K562 (cell line): ENCODE measurements around the gene MDP1. TPM values are rescaled to one million over a fixed set of nuclear protein-coding genes. Genes with fewer than 3 reads are reported as not detected.

Source experiments
- ATAC-seq: fragments of 200-7000 bp; cut with Tn5 transposase; 3 replicates; pipeline ENCODE4 v1.9.1; 2020; ENCODE audit warnings: moderate library complexity
- BruUV-seq: library from RNA; stranded (reverse); fragments of 400-500 nt; replicated peaks from 2 replicates; lab custom pipeline; 2021; lab: Mats Ljungman, UMichigan
- CTCF ChIA-PET: fragments of 300-600 bp; formaldehyde crosslinking; extraction: SDS; loops from one replicate; lab custom pipeline; 2021; ENCODE audit warnings: low intra/inter-chr PET ratio; lab: Yijun Ruan, JAX
- POLR2A ChIA-PET: fragments of 300-600, 350-650 bp; sonication (Branson Sonifier 250); formaldehyde crosslinking; extraction: SDS; loops from one replicate; lab custom pipeline; 2021; ENCODE audit warnings: antibody characterized with exemption, inconsistent platforms; lab: Yijun Ruan, JAX
- DNase-seq, 4 experiments: peaks; one replicate each; pipeline versions ENCODE4 v3.0.0 to v3.0.0-alpha.2; 2011 to 2018; ENCODE audit warnings: low spot score in 3 of 4, mixed read lengths in 3 of 4; ENCODE audit errors: extremely low read depth in 1 of 4
- FAIRE-seq: peaks from 2 replicates; lab custom pipeline; 2011; peaks lifted over from hg19 to GRCh38; lab: Jason Lieb, UNC
- H2AFZ ChIP-seq: 2 replicates; pipeline ENCODE4 v1.6.0; 2011; ENCODE audit warnings: low read depth, low read length, control low read depth, inconsistent platforms
- H3K27ac ChIP-seq: fragments of 200-600 bp; 3 replicates; pipeline ENCODE4 v1.8.0; 2011; ENCODE audit warnings: low read depth, mild to moderate bottlenecking, control low read depth, inconsistent platforms, low read length, moderate library complexity, mixed read lengths; ENCODE audit errors: extremely low read depth
- H3K27me3 ChIP-seq, 2 experiments: fragments of 300-600 bp in 1 of 2; 2 replicates in 1 of 2; 3 replicates in 1 of 2; pipeline versions ENCODE4 v1.6.0 to v1.8.0; 2011; ENCODE audit warnings: inconsistent platforms in 2 of 2, low read length in 2 of 2, mild to moderate bottlenecking in 1 of 2, mixed read lengths in 1 of 2, moderate library complexity in 1 of 2; ENCODE audit not compliant: control insufficient read depth in 2 of 2, insufficient read depth in 2 of 2
- H3K36me3 ChIP-seq: fragments of 300-600 bp; 3 replicates; pipeline ENCODE4 v1.8.0; 2011; ENCODE audit warnings: mild to moderate bottlenecking, low read length, inconsistent platforms; ENCODE audit not compliant: control insufficient read depth, insufficient read depth
- H3K4me1 ChIP-seq, 2 experiments: fragments of 200-600 bp in 1 of 2; replicated peaks in 1 of 2; 2 replicates in 1 of 2; 3 replicates in 1 of 2; pipeline versions ENCODE4 v1.5.1 to v1.8.0; 2011; ENCODE audit warnings: inconsistent platforms in 2 of 2, low read length in 2 of 2, mild to moderate bottlenecking in 1 of 2, mixed read lengths in 1 of 2, moderate library complexity in 1 of 2; ENCODE audit not compliant: control insufficient read depth in 2 of 2, insufficient read depth in 2 of 2
- H3K4me2 ChIP-seq: 2 replicates; pipeline ENCODE4 v1.6.1; 2011; ENCODE audit warnings: low read length, control low read depth, inconsistent platforms, mixed read lengths; ENCODE audit not compliant: insufficient read depth
- H3K4me3 ChIP-seq: fragments of 200-600 bp; sonication (generic), shearing (Covaris generic); 2 replicates; pipeline ENCODE4 v1.5.1; 2016; ENCODE audit warnings: control low read depth, inconsistent platforms
- H3K79me2 ChIP-seq: fragments of 200-600 bp; 3 replicates; pipeline ENCODE4 v1.8.0; 2011; ENCODE audit warnings: low read length, inconsistent platforms; ENCODE audit not compliant: control insufficient read depth, insufficient read depth
- H3K9ac ChIP-seq, 2 experiments: 2 replicates each; pipeline versions ENCODE4 v1.6.0 to v1.6.1; 2011; ENCODE audit warnings: low read depth in 2 of 2, low read length in 2 of 2, control low read depth in 1 of 2, inconsistent platforms in 1 of 2, mild to moderate bottlenecking in 1 of 2, mixed read lengths in 1 of 2; ENCODE audit not compliant: insufficient read depth in 1 of 2
- H3K9me1 ChIP-seq: one replicate; pipeline ENCODE4 v1.6.0; 2011; ENCODE audit warnings: inconsistent platforms, mild to moderate bottlenecking, low read length, moderate library complexity; ENCODE audit not compliant: control insufficient read depth, insufficient read depth
- H3K9me3 ChIP-seq: replicated peaks from 2 replicates; pipeline ENCODE4 v1.5.1; 2011; ENCODE audit warnings: low read depth, low read length, inconsistent platforms; ENCODE audit not compliant: control insufficient read depth, insufficient read depth
- H4K20me1 ChIP-seq: replicated peaks from 2 replicates; pipeline ENCODE4 v1.6.1; 2011; ENCODE audit warnings: low read length, inconsistent platforms, mixed read lengths; ENCODE audit not compliant: control insufficient read depth, insufficient read depth
- BRD4 ChIP-seq: fragments of 200-600 bp; sonication (generic); IDR thresholded peaks from 2 replicates; pipeline ENCODE4 v1.6.1; 2017; ENCODE audit warnings: inconsistent platforms
- CEBPG ChIP-seq, 3 experiments: fragments of 200-800 bp in 1 of 3; sonication (Bioruptor generic) in 1 of 3; sonication (generic) in 1 of 3; formaldehyde crosslinking in 1 of 3; IDR thresholded peaks in 2 of 3; conservative IDR thresholded peaks in 1 of 3; 2 replicates each; pipeline versions ENCODE4 v1.6.1 to v1.8.0; 2016 to 2022; ENCODE audit warnings: missing compliant biosample characterization in 2 of 3, missing genetic modification characterization in 2 of 3, mild to moderate bottlenecking in 1 of 3, missing genetic modification reagents in 1 of 3
- CHD1 ChIP-seq: fragments of 200-600 bp; sonication (generic); IDR thresholded peaks from one replicate; pipeline ENCODE4 v1.6.1; 2012; ENCODE audit warnings: mild to moderate bottlenecking, moderate library complexity, low read length, inconsistent platforms
- EP300 ChIP-seq: IDR thresholded peaks from 2 replicates; pipeline ENCODE4 v1.6.1; 2012; ENCODE audit warnings: low read length, improper control_type of control experiment
- FOS ChIP-seq: IDR thresholded peaks from 3 replicates; pipeline ENCODE4 v1.6.1; 2011; ENCODE audit not compliant: insufficient read length; ENCODE audit errors: extremely low read depth
- HNRNPLL ChIP-seq: fragments of 200-400 bp; formaldehyde crosslinking; IDR thresholded peaks from 2 replicates; pipeline ENCODE4 v1.6.1; 2017; ENCODE audit warnings: low read length, low read depth, mild to moderate bottlenecking; ENCODE audit not compliant: poor library complexity, severe bottlenecking
- MAFG ChIP-seq: fragments of 450-650 bp; conservative IDR thresholded peaks from 2 replicates; pipeline ENCODE4 v1.6.1; 2016; ENCODE audit warnings: missing genetic modification characterization, missing compliant biosample characterization
- NR3C1 ChIP-seq: sonication (generic); formaldehyde crosslinking; IDR thresholded peaks from 2 replicates; pipeline ENCODE4 v1.8.1; 2022; ENCODE audit warnings: missing genetic modification reagents
- RFX1 ChIP-seq: fragments of 450-650 bp; IDR thresholded peaks from 2 replicates; pipeline ENCODE4 v1.6.1; 2016; ENCODE audit warnings: mild to moderate bottlenecking, moderate library complexity
- SIN3A ChIP-seq, 2 experiments: fragments of 150-350 bp in 1 of 2; IDR thresholded peaks; 2 replicates each; pipeline ENCODE4 v1.6.1; 2011 to 2016; ENCODE audit warnings: borderline replicate concordance in 2 of 2, low read depth in 2 of 2, low read length in 2 of 2, mild to moderate bottlenecking in 2 of 2, moderate library complexity in 2 of 2; ENCODE audit not compliant: control insufficient read depth in 1 of 2
- SIX5 ChIP-seq, 2 experiments: IDR thresholded peaks; 2 replicates each; pipeline ENCODE4 v1.6.1; 2011; ENCODE audit warnings: low read length in 2 of 2, borderline replicate concordance in 1 of 2, low read depth in 1 of 2, mild to moderate bottlenecking in 1 of 2, moderate library complexity in 1 of 2; ENCODE audit not compliant: insufficient read depth in 1 of 2
- SMARCE1 ChIP-seq: fragments of 450-650 bp; IDR thresholded peaks from 2 replicates; pipeline ENCODE4 v1.7.1; 2016; ENCODE audit warnings: mild to moderate bottlenecking
- SOX6 ChIP-seq: fragments of 450-650 bp; IDR thresholded peaks from 2 replicates; pipeline ENCODE4 v1.6.1; 2014; ENCODE audit warnings: mild to moderate bottlenecking
- TCF3 ChIP-seq: sonication (generic); formaldehyde crosslinking; IDR thresholded peaks from 2 replicates; pipeline ENCODE4 v1.4.0; 2020; ENCODE audit warnings: mild to moderate bottlenecking, missing genetic modification reagents
- ZEB2 ChIP-seq: fragments of 450-650 bp; IDR thresholded peaks from 2 replicates; pipeline ENCODE4 v1.6.1; 2016
- ZNF584 ChIP-seq: fragments of 200-800 bp; sonication (Bioruptor generic); IDR thresholded peaks from 2 replicates; pipeline ENCODE4 v1.6.1; 2016; ENCODE audit warnings: low read depth, mild to moderate bottlenecking, missing genetic modification characterization, missing compliant biosample characterization
- WGBS: fragments of 100-300 bp; shearing (Covaris generic); methylation state at CpG from one replicate; pipeline ENCODE4 v1.1.6; 2016; ENCODE audit warnings: low coverage, mixed read lengths; ENCODE audit not compliant: insufficient coverage; ENCODE audit errors: missing lambda C conversion rate; 5-methylcytosine and 5-hydroxymethylcytosine counted together
- in situ Hi-C: fragments of 300-500 bp; cut with MboI; formaldehyde crosslinking; loops from 4 replicates; pipeline ENCODE4 v1.15.0; 2018; ENCODE audit warnings: inconsistent platforms, mixed read lengths
- intact Hi-C: fragments of 100-400 bp; cut with micrococcal nuclease; formaldehyde crosslinking; loops from 2 replicates; pipeline ENCODE4 v1.14.2; 2022
- polyA plus RNA-seq, 8 experiments: library from polyadenylated mRNA; depleted of rRNA in 4 of 8; stranded (reverse) in 5 of 8; unstranded in 3 of 8; fragments of >200 nt; fragmentation: Nextera tagmentation in 2 of 8; fragmentation: Illumina TruSeq in 1 of 8; extraction: Ambion mirVana in 2 of 8; extraction: Trizol in 1 of 8; gene quantifications; 2 replicates each; pipeline versions ENCODE4 v1.2.1 to v1.2.3, GENCODE V29; 2011 to 2014; ENCODE audit warnings: inconsistent platforms in 1 of 8, missing spikeins in 1 of 8
- total RNA-seq, 7 experiments: library from RNA; depleted of rRNA in 6 of 7; stranded (reverse); fragments of >200 nt in 6 of 7; fragmentation: Illumina TruSeq in 2 of 7; extraction: Trizol in 2 of 7; gene quantifications; 2 replicates each; pipeline versions ENCODE4 v1.2.1 to v1.2.3, GENCODE V29; 2011 to 2021; ENCODE audit warnings: low replicate concordance in 1 of 7
- TF ChIP-seq, protein P1 (sequence below), 2 experiments: fragments of 450-650 bp; IDR thresholded peaks; 2 replicates each; pipeline ENCODE4 v1.6.1; 2018; ENCODE audit warnings: mild to moderate bottlenecking in 2 of 2, low read depth in 1 of 2; ENCODE audit not compliant: partially characterized antibody in 2 of 2
- TF ChIP-seq, protein P2 (sequence below): IDR thresholded peaks from 2 replicates; pipeline ENCODE4 v1.6.1; 2016; ENCODE audit warnings: missing genetic modification characterization, missing compliant biosample characterization

The MDP1 gene
- total and polyA plus RNA-seq, 9 of the 15 experiments (the other 6 are each of a cell fraction or from before 2014, with no cell fraction given), result 2.7 to 29.6 (median 11.0) TPM

- Histone ChIP-seq H3K36me3 (peaks cover 33% of the 10 kb centered on the region), H3K27me3 (no peaks in the 10 kb centered on the region), H3K79me2 (peaks cover 39% of the 10 kb centered on the region), H3K9me3 (no peaks in the 10 kb centered on the region), H3K4me1 (peaks cover 6 to 15% of the 10 kb centered on the region in 2 experiments), H3K27ac (peak within 1 kb of the TSS; percentile 89), H3K4me2 (peak within 1 kb of the TSS; percentile 98), H3K9ac (peak within 1 kb of the TSS; percentile 72 to 94), H2AFZ (peak within 1 kb of the TSS; percentile 99), H3K4me3 (peak within 1 kb of the TSS; percentile 54), H4K20me1 (no peaks in the 10 kb centered on the region), H3K9me1 (no peaks in the 10 kb centered on the region)
- DNase-seq, result peak; percentile 78 to 86 (median 81)
- intact Hi-C loops (loop anchor here (2.0 kb wide), 1 partner anchor 15 kb away; the partner anchor contains the start of gene MDP1), in situ Hi-C loops (no loop called here)
- ChIA-PET POLR2A (no interaction called here), CTCF (no interaction called here)
- ATAC-seq, result peak; percentile 88
- 1% methylated on average over 12 of the region's 30 CpGs for WGBS
- BruUV-seq, result no TSS peak
- no peak for FAIRE-seq
- TF ChIP-seq RFX1, result no peak
- TF ChIP-seq, protein P1, sequence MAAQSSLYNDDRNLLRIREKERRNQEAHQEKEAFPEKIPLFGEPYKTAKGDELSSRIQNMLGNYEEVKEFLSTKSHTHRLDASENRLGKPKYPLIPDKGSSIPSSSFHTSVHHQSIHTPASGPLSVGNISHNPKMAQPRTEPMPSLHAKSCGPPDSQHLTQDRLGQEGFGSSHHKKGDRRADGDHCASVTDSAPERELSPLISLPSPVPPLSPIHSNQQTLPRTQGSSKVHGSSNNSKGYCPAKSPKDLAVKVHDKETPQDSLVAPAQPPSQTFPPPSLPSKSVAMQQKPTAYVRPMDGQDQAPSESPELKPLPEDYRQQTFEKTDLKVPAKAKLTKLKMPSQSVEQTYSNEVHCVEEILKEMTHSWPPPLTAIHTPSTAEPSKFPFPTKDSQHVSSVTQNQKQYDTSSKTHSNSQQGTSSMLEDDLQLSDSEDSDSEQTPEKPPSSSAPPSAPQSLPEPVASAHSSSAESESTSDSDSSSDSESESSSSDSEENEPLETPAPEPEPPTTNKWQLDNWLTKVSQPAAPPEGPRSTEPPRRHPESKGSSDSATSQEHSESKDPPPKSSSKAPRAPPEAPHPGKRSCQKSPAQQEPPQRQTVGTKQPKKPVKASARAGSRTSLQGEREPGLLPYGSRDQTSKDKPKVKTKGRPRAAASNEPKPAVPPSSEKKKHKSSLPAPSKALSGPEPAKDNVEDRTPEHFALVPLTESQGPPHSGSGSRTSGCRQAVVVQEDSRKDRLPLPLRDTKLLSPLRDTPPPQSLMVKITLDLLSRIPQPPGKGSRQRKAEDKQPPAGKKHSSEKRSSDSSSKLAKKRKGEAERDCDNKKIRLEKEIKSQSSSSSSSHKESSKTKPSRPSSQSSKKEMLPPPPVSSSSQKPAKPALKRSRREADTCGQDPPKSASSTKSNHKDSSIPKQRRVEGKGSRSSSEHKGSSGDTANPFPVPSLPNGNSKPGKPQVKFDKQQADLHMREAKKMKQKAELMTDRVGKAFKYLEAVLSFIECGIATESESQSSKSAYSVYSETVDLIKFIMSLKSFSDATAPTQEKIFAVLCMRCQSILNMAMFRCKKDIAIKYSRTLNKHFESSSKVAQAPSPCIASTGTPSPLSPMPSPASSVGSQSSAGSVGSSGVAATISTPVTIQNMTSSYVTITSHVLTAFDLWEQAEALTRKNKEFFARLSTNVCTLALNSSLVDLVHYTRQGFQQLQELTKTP (IDR thresholded peaks at IDR 0.05; ENCODE audit: low read depth in 1 of 2, partially characterized antibody in 2 of 2), result peak in 1 of 2 experiments; percentile 97
- no peak for TF ChIP-seq BRD4
- TF ChIP-seq CHD1, result no peak
- no peak for TF ChIP-seq MAFG (tag)
- no peak for TF ChIP-seq NR3C1 (CRISPR knock-in tag)
- no peak for TF ChIP-seq TCF3 (CRISPR knock-in tag)
- TF ChIP-seq ZNF584, result no peak
- TF ChIP-seq HNRNPLL, result no peak
- TF ChIP-seq SIX5 (IDR thresholded peaks at IDR 0.05; ENCODE audit: borderline replicate concordance in 1 of 2, insufficient read depth in 1 of 2, low read depth in 1 of 2, low read length in 2 of 2), result peak; percentile 91 to 96
- TF ChIP-seq ZEB2, result no peak
- TF ChIP-seq SMARCE1, result no peak
- no peak for TF ChIP-seq FOS
- TF ChIP-seq, protein P2, sequence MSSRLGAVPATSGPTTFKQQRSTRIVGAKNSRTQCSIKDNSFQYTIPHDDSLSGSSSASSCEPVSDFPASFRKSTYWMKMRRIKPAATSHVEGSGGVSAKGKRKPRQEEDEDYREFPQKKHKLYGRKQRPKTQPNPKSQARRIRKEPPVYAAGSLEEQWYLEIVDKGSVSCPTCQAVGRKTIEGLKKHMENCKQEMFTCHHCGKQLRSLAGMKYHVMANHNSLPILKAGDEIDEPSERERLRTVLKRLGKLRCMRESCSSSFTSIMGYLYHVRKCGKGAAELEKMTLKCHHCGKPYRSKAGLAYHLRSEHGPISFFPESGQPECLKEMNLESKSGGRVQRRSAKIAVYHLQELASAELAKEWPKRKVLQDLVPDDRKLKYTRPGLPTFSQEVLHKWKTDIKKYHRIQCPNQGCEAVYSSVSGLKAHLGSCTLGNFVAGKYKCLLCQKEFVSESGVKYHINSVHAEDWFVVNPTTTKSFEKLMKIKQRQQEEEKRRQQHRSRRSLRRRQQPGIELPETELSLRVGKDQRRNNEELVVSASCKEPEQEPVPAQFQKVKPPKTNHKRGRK, result no peak
- no peak for TF ChIP-seq EP300
- no peak for TF ChIP-seq SIN3A (IDR thresholded peaks at IDR 0.05; ENCODE audit: borderline replicate concordance in 2 of 2, control insufficient read depth in 1 of 2, low read depth in 2 of 2, low read length in 2 of 2)
- no peak for TF ChIP-seq CEBPG (CRISPR knock-in tag; IDR thresholded peaks at IDR 0.05)
- no peak for TF ChIP-seq CEBPG (tag; conservative IDR thresholded peaks at IDR 0.05 in 1 of 2, IDR thresholded peaks at IDR 0.05 in 1 of 2)
- TF ChIP-seq SOX6, result no peak
Measured at GRCh38 chr14:24232121-24232644, 16.3 kb upstream of the MDP1 start, which contains the start of gene NEDD8. Gene NEDD8, minus strand, starts transcription at chr14:24232367. Its CDS starts 100 bp downstream, at chr14:24232267.
